Measurements from ENCODE around the gene FARS2.

- TF ChIP-seq EZH2 (IDR thresholded peaks at IDR 0.05; ENCODE audit: borderline replicate concordance, insufficient read depth, low read depth, low read length, poor library complexity, severe bottlenecking) = no peak
- no peak for TF ChIP-seq CTCF (IDR thresholded peaks at IDR 0.05)
These were observed 253.0 kb downstream of the FARS2 start for GRCh38 chr6:5514353-5514752.
